ENCODE results near the gene ISCA2. TPM values are rescaled to one million over a fixed set of nuclear protein-coding genes. Genes with fewer than 3 reads are reported as not detected.

Gene ISCA2
- total RNA-seq, 1 experiment from 2014 or later: 37.5 TPM

DNA sequence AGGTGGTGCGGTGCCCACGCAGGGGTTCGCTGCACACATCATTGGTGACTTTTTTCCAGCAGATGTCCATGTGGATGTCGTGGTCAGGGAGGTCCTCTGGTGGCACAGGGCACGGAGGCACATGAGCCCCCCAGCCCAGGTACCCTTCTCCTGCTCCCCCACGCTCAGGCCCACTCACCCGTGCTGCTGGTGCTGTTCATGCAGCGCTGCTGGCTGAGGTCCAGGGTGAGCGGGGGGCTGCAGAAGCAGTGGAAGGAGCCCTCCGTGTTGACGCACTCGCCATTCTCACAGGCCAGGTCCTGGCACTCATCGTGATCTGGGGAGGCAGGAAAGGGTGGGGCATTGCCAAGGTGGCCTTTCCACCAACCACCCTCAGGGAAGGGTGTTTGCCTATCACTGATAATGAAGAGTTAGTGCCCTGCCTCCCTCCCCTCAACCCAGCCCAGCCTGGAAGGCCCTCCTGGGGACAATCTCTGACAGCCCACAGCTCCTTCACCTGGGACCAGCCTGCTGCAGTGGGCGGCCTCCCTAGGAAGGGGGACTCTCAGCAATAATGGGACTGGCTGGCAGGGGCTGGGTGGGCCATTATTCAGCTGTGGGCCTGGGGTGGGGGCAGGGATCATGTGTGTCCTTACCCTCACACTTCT is 9.8 kb downstream of the ISCA2 start:
- Histone ChIP-seq H2AK5ac (ENCODE audit: insufficient read length, low read length) (no peak overlapping the region), H2BK20ac (ENCODE audit: low read depth, low read length, poor library complexity, severe bottlenecking) (no peak overlapping the region), H4K8ac (replicated peaks; ENCODE audit: insufficient read length, low read depth, low read length) (no peak overlapping the region), H4K20me1 (ENCODE audit: control insufficient read depth, insufficient read depth, insufficient read length) (no peaks in the 10 kb centered on the region), H3K23ac (ENCODE audit: insufficient read length, low read depth, low read length) (no peak overlapping the region), H2BK15ac (ENCODE audit: low read depth, low read length) (no peak overlapping the region), H3K4ac (ENCODE audit: low read depth, low read length) (no peak overlapping the region), H3K9ac (ENCODE audit: extremely low read depth, insufficient read length, low read length) (no peak overlapping the region), H3K56ac (ENCODE audit: insufficient read length, low read depth, low read length) (no peak overlapping the region), H3T11ph (ENCODE audit: low read length) (no peak overlapping the region), H2BK120ac (ENCODE audit: low read depth, low read length, poor library complexity, severe bottlenecking) (no peak overlapping the region), H2BK5ac (ENCODE audit: insufficient read length, low read length) (no peak overlapping the region), H4K91ac (ENCODE audit: insufficient read length, low read depth, low read length) (no peak overlapping the region), H3K23me2 (ENCODE audit: insufficient read length, low read depth, low read length, poor library complexity, severe bottlenecking) (no peaks in the 10 kb centered on the region), H2AFZ (ENCODE audit: low read length) (no peak overlapping the region), H3K18ac (ENCODE audit: insufficient read length, low read depth, low read length) (no peak overlapping the region), H3K9me3 (ENCODE audit: control insufficient read depth, low read depth, low read length) (no peaks in the 10 kb centered on the region), H3K79me1 (ENCODE audit: insufficient read depth, low read depth, low read length, poor library complexity, severe bottlenecking) (no peaks in the 10 kb centered on the region), H3K14ac (ENCODE audit: insufficient read depth, low read length) (no peak overlapping the region), H4K5ac (ENCODE audit: insufficient read length, low read depth, low read length) (no peak overlapping the region), H3K4me1 (ENCODE audit: insufficient read depth, low read length) (no peaks in the 10 kb centered on the region; the same call in 1 of the 2 replicates), H2BK12ac (ENCODE audit: insufficient read length, low read depth, low read length) (no peak overlapping the region), H3K27ac (ENCODE audit: insufficient read length, low read depth, low read length) (no peak overlapping the region), H3K79me2 (ENCODE audit: insufficient read depth, low read length) (no peaks in the 10 kb centered on the region), H3K27me3 (ENCODE audit: insufficient read depth, low read length) (no peaks in the 10 kb centered on the region), H3K4me2 (ENCODE audit: insufficient read depth, insufficient read length, low read length) (no peak overlapping the region)
- Mint-ChIP-seq H3K27ac (peak overlapping the region in 1 of 3 experiments; percentile 92; a peak in 2 of 7 replicates), H3K36me3 (ENCODE audit: insufficient read depth in 1 of 3, low read depth in 3 of 3) (no peaks in the 10 kb centered on the region; a peak in 1 of 7 replicates), H3K27me3 (ENCODE audit: low read depth) (peaks cover 10% of the 10 kb centered on the region), H3K4me3 (no peak overlapping the region), H3K4me1 (peaks cover 34 to 41% of the 10 kb centered on the region in 2 experiments), H3K9me3 (no peaks in the 10 kb centered on the region)
- WGBS (ENCODE audit: extremely low coverage, insufficient read length, low lambda C conversion rate): no CpG with 5 or more reads among the region's 14 CpGs
- TF ChIP-seq, protein P1, sequence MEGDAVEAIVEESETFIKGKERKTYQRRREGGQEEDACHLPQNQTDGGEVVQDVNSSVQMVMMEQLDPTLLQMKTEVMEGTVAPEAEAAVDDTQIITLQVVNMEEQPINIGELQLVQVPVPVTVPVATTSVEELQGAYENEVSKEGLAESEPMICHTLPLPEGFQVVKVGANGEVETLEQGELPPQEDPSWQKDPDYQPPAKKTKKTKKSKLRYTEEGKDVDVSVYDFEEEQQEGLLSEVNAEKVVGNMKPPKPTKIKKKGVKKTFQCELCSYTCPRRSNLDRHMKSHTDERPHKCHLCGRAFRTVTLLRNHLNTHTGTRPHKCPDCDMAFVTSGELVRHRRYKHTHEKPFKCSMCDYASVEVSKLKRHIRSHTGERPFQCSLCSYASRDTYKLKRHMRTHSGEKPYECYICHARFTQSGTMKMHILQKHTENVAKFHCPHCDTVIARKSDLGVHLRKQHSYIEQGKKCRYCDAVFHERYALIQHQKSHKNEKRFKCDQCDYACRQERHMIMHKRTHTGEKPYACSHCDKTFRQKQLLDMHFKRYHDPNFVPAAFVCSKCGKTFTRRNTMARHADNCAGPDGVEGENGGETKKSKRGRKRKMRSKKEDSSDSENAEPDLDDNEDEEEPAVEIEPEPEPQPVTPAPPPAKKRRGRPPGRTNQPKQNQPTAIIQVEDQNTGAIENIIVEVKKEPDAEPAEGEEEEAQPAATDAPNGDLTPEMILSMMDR (conservative IDR thresholded peaks at IDR 0.05): no peak
- DNase-seq: no peak
